PFSK-1 (cell line): ENCODE measurements around the gene PAFAH1B2.

Experiments used
- POLR2AphosphoS5 ChIP-seq: IDR thresholded peaks from 2 replicates; pipeline ENCODE4 v1.6.1; 2012; ENCODE audit warnings: low read depth, mild to moderate bottlenecking, control low read depth, low read length, moderate library complexity
- REST ChIP-seq, 2 experiments: IDR thresholded peaks; 2 replicates each; pipeline versions ENCODE4 v1.6.1 to v1.8.0; 2011 to 2012; ENCODE audit warnings: low read depth in 2 of 2, low read length in 2 of 2, control low read depth in 1 of 2, inconsistent platforms in 1 of 2, mild to moderate bottlenecking in 1 of 2, moderate library complexity in 1 of 2; ENCODE audit not compliant: insufficient read depth in 1 of 2
- SIN3A ChIP-seq: IDR thresholded peaks from 2 replicates; pipeline ENCODE4 v1.6.1; 2012; ENCODE audit warnings: mild to moderate bottlenecking, low read length, moderate library complexity, borderline replicate concordance; ENCODE audit not compliant: insufficient read depth
- TAF1 ChIP-seq: IDR thresholded peaks from 2 replicates; pipeline ENCODE4 v1.6.1; 2012; ENCODE audit warnings: low read length, control low read depth, borderline replicate concordance; ENCODE audit not compliant: insufficient read depth

- TF ChIP-seq POLR2AphosphoS5 (no peak), SIN3A (no peak), REST (IDR thresholded peaks at IDR 0.05; ENCODE audit: insufficient read depth in 1 of 2, low read depth in 2 of 2, low read length in 2 of 2) (no peak), TAF1 (no peak)
Observed at GRCh38 chr11:117203069-117203407, 59.0 kb downstream of the PAFAH1B2 start.
